ENCODE measurements around the gene CYP3A5. TPM values are rescaled to one million over a fixed set of nuclear protein-coding genes. Genes with fewer than 3 reads are reported as not detected.

The CYP3A5 gene
- total RNA-seq, 2 experiments from 2014 or later = 0.08 TPM; not detected in 1

GRCh38 chr7:99621271-99621670 lies 58.5 kb downstream of the CYP3A5 start:
- ChIA-PET POLR2A (interaction anchor here (0.6 to 1.3 kb wide), 2 partner anchors 10 to 82 kb away, joined by 3 to 6 read pairs; no protein-coding TSS in a partner anchor), CTCF (interaction anchor here (1.1 kb wide), 1 partner anchor 9 kb away, joined by 3 read pairs; no protein-coding TSS in a partner anchor)

GRCh38 chr7:99619571-99620130 lies 60.1 kb downstream of the CYP3A5 start:
- ChIA-PET POLR2A (no interaction called here), CTCF (no interaction called here)

GRCh38 chr7:99618726-99619125 lies 61.1 kb downstream of the CYP3A5 start:
- ChIA-PET CTCF (no interaction called here), POLR2A (no interaction called here)

- ChIA-PET POLR2A (interaction anchor here (0.6 to 1.3 kb wide), 4 partner anchors 14 to 118 kb away, joined by 3 to 7 read pairs (median 5); partner anchors contain the start of genes ZKSCAN5, ZNF394 and ZNF655), CTCF (interaction anchor here (0.6 to 1.1 kb wide), 3 partner anchors 22 to 117 kb away, joined by 3 to 4 read pairs (median 3); partner anchors contain the start of gene ZNF394)
Measured at GRCh38 chr7:99617192-99617781, 62.5 kb downstream of the CYP3A5 start.

GRCh38 chr7:99616359-99617191 lies 63.2 kb downstream of the CYP3A5 start, which contains the start of gene ZSCAN25:
ZSCAN25 (plus strand) TSS chr7:99616946; CDS start chr7:99619607, 2,661 bp downstream.
- POLR2A ChIA-PET = interaction anchor here (0.6 to 1.6 kb wide), 6 partner anchors 8 to 117 kb away, joined by 3 to 7 read pairs (median 5); partner anchors contain the start of genes ZKSCAN5, ZNF394 and ZNF655
- CTCF ChIA-PET = interaction anchor here (0.5 to 1.2 kb wide), 5 partner anchors 23 to 117 kb away, joined by 3 to 4 read pairs (median 3); partner anchors contain the start of gene ZNF394

GRCh38 chr7:99615989-99616358 lies 63.8 kb downstream of the CYP3A5 start:
- CTCF ChIA-PET = interaction anchor here (0.5 to 1.2 kb wide), 3 partner anchors 24 to 78 kb away, joined by 3 to 4 read pairs (median 3); no protein-coding TSS in a partner anchor
- POLR2A ChIA-PET = interaction anchor here (0.7 to 1.6 kb wide), 4 partner anchors 8 to 116 kb away, joined by 4 to 7 read pairs (median 6); partner anchors contain the start of genes ZKSCAN5 and ZNF394

- ChIA-PET POLR2A (no interaction called here), CTCF (no interaction called here)
Measured at GRCh38 chr7:99614495-99614894, 65.3 kb downstream of the CYP3A5 start.

- POLR2A ChIA-PET = no interaction called here
- CTCF ChIA-PET = interaction anchor here (1.0 kb wide), 1 partner anchor 85 kb away, joined by 4 read pairs; no protein-coding TSS in a partner anchor
Measured at GRCh38 chr7:99607548-99607947, 72.2 kb downstream of the CYP3A5 start.

GRCh38 chr7:99606531-99606930 lies 73.3 kb downstream of the CYP3A5 start:
- POLR2A ChIA-PET = no interaction called here
- CTCF ChIA-PET = no interaction called here

- ChIA-PET POLR2A (no interaction called here), CTCF (no interaction called here)
Measured at GRCh38 chr7:99605527-99605926, 74.3 kb downstream of the CYP3A5 start.

- ChIA-PET CTCF (no interaction called here), POLR2A (no interaction called here)
Measured at GRCh38 chr7:99601656-99602310, 78.0 kb downstream of the CYP3A5 start.

- POLR2A ChIA-PET = no interaction called here
- CTCF ChIA-PET = no interaction called here
Measured at GRCh38 chr7:99599836-99600235, 80.0 kb downstream of the CYP3A5 start.

Other genes with a start within 250 kb of the CYP3A5 start
- 1 to 10 TPM; 6.0 to 7.0 TPM for gene PTCD1, start 241.2 kb downstream of the CYP3A5 start, total RNA-seq
- 10 to 100 TPM; 65.2 to 65.4 TPM for gene CPSF4, start 241.1 kb downstream of the CYP3A5 start, total RNA-seq
- 100 to 1,000 TPM; 473 to 493 TPM for gene ATP5MF, start 213.8 kb downstream of the CYP3A5 start, total RNA-seq
- 10 to 100 TPM; 13.1 to 14.4 TPM for gene ZNF789, start 207.1 kb downstream of the CYP3A5 start, total RNA-seq
- 10 to 100 TPM; 27.2 to 31.2 TPM for gene ZNF394, start 179.7 kb downstream of the CYP3A5 start, total RNA-seq
- gene ZKSCAN5, start 175.3 kb downstream of the CYP3A5 start, total RNA-seq = 1 to 10 TPM; 8.6 to 9.0 TPM
- 1 to 10 TPM; 7.1 to 7.3 TPM for gene FAM200A, start 127.9 kb downstream of the CYP3A5 start, total RNA-seq
- 10 to 100 TPM; 54.9 to 57.1 TPM for gene ZNF655, start 121.4 kb downstream of the CYP3A5 start, total RNA-seq
- gene TMEM225B, start 81.7 kb downstream of the CYP3A5 start, total RNA-seq = under 1 TPM; 0.80 to 0.86 TPM
- gene ZSCAN25, start 63.0 kb downstream of the CYP3A5 start, total RNA-seq = 10 to 100 TPM; 24.8 to 27.8 TPM
- gene CYP3A7, start 55.2 kb upstream of the CYP3A5 start, total RNA-seq = not detected
- not detected for gene CYP3A4, start 104.2 kb upstream of the CYP3A5 start, total RNA-seq
- gene CYP3A43, start 148.0 kb upstream of the CYP3A5 start, total RNA-seq = not detected
- not detected for gene OR2AE1, start 197.0 kb upstream of the CYP3A5 start, total RNA-seq
- gene TRIM4, start 239.5 kb upstream of the CYP3A5 start, total RNA-seq = 10 to 100 TPM; 24.7 to 25.5 TPM
- gene GJC3, start 249.6 kb upstream of the CYP3A5 start, total RNA-seq = under 1 TPM; 0.32 to 0.59 TPM